Endothelial cell of umbilical vein (primary cell): ENCODE measurements around the gene RGS10.

Experiments used
- CTCF ChIP-seq, 2 donors: IDR thresholded peaks; 1 replicate in 1 of 2; 2 replicates in 1 of 2; pipeline ENCODE4 v1.5.1; 2011; ENCODE audit warnings: low read length in 2 of 2, mild to moderate bottlenecking in 2 of 2, moderate library complexity in 2 of 2, control low read depth in 1 of 2, inconsistent platforms in 1 of 2, low read depth in 1 of 2; ENCODE audit not compliant: insufficient read depth in 1 of 2; ENCODE audit errors: extremely low read depth in 1 of 2
- EZH2 ChIP-seq: IDR thresholded peaks from 2 replicates; pipeline ENCODE4 v1.6.1; 2012; ENCODE audit warnings: borderline replicate concordance, low read depth, mild to moderate bottlenecking, moderate library complexity, low read length, inconsistent platforms; ENCODE audit not compliant: severe bottlenecking
- FOS ChIP-seq: IDR thresholded peaks from 2 replicates; pipeline ENCODE4 v1.6.1; 2011; ENCODE audit warnings: mild to moderate bottlenecking, low read length, moderate library complexity, borderline replicate concordance; ENCODE audit not compliant: insufficient read depth
- GATA2 ChIP-seq: IDR thresholded peaks from 2 replicates; pipeline ENCODE4 v1.7.0; 2011; ENCODE audit warnings: low read depth, mild to moderate bottlenecking, moderate library complexity, mixed read lengths, low read length; ENCODE audit not compliant: insufficient read length, insufficient read depth
- JUN ChIP-seq: IDR thresholded peaks from 2 replicates; pipeline ENCODE4 v1.6.1; 2011; ENCODE audit warnings: borderline replicate concordance, low read depth; ENCODE audit not compliant: insufficient read length, insufficient read depth
- MAX ChIP-seq: IDR thresholded peaks from 2 replicates; pipeline ENCODE4 v1.6.1; 2011; ENCODE audit not compliant: insufficient read depth, insufficient read length
- MYC ChIP-seq: IDR thresholded peaks from one replicate; pipeline ENCODE4 v1.6.1; 2011; ENCODE audit warnings: mild to moderate bottlenecking, low read depth, low read length
- POLR2A ChIP-seq: IDR thresholded peaks from 2 replicates; pipeline ENCODE4 v1.6.1; 2012; ENCODE audit warnings: low read depth, mild to moderate bottlenecking, control low read depth, low read length
- POLR2AphosphoS5 ChIP-seq: IDR thresholded peaks from 2 replicates; pipeline ENCODE4 v1.6.1; 2012; ENCODE audit warnings: low read depth, mild to moderate bottlenecking, control low read depth, low read length, moderate library complexity; ENCODE audit not compliant: insufficient read depth

- TF ChIP-seq POLR2A (no peak), CTCF (IDR thresholded peaks at IDR 0.05; ENCODE audit: extremely low read depth in 1 of 2, insufficient read depth in 1 of 2, low read depth in 1 of 2, low read length in 2 of 2) (no peak), POLR2AphosphoS5 (no peak), MAX (no peak), EZH2 (no peak), MYC (no peak), GATA2 (no peak), FOS (no peak), JUN (no peak)
These were observed 91.1 kb downstream of the RGS10 start for GRCh38 chr10:119451300-119451896.
